ENCODE measurements around the gene UBAP2.

DNA sequence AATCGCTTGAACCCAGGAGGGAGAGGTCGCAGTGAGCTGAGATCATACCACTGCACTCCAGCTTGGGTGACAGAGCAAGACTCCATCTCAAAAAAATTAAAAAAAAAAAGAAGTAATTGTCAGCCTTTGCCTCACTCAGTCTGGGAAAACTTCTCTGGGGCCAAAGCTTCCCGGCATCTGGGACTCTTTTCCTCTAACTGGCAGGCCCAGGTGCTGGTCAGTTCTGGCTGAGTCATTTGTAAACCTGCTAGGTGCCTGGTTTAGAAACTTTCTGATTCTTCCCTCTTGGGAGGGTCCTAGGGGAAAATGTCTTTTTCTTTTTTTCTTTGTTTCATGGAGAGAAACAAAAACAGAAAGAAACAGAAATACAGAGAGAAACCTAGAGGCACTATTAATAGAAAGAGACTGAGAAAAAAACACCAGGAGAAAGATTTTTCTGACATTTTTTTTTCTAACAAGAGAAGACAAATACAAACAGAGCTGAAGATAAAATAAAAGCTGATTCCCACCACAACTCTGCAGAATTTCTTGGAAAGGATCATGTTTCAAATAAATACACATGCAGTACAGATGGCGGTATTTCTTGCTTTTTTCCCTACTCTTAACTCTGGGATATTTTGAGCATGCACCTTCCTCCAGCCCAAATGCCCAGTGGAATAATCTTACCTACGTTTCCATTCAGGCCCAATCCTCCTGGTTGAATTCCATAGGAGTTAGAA is 22.1 kb upstream of the UBAP2 start:
- no peak for TF ChIP-seq POLR2A (IDR thresholded peaks at IDR 0.05; ENCODE audit: low read depth, low read length)
- no peak for TF ChIP-seq POLR2AphosphoS5 (IDR thresholded peaks at IDR 0.05; ENCODE audit: low read depth, low read length)
- TF ChIP-seq SPI1 (IDR thresholded peaks at IDR 0.05; ENCODE audit: low read depth, low read length) = no peak
- TF ChIP-seq TAF1 (IDR thresholded peaks at IDR 0.05; ENCODE audit: low read depth, low read length) = no peak
- TF ChIP-seq PAX5 (IDR thresholded peaks at IDR 0.05; ENCODE audit: insufficient read depth, low read length, severe bottlenecking) = no peak
- TF ChIP-seq POU2F2 (IDR thresholded peaks at IDR 0.05; ENCODE audit: low read depth, low read length) = no peak
